Gastroesophageal sphincter (tissue), 3 donors: ENCODE measurements around the gene CRB3.

ENCODE experiments used
- POLR2AphosphoS5 ChIP-seq: sonication (generic); formaldehyde crosslinking; IDR thresholded peaks from one replicate; pipeline ENCODE4 v1.6.1; 2017; ENCODE audit warnings: antibody characterized with exemption
- TF ChIP-seq, protein P1 (sequence below), 4 experiments: fragments of 200-600 bp in 2 of 4; fragments of 450-650 bp in 2 of 4; sonication (generic) in 1 of 4; IDR thresholded peaks; one replicate each; pipeline ENCODE4 v1.5.1; 2017 to 2019; ENCODE audit warnings: antibody characterized with exemption in 4 of 4, mild to moderate bottlenecking in 2 of 4, moderate library complexity in 2 of 4

DNA sequence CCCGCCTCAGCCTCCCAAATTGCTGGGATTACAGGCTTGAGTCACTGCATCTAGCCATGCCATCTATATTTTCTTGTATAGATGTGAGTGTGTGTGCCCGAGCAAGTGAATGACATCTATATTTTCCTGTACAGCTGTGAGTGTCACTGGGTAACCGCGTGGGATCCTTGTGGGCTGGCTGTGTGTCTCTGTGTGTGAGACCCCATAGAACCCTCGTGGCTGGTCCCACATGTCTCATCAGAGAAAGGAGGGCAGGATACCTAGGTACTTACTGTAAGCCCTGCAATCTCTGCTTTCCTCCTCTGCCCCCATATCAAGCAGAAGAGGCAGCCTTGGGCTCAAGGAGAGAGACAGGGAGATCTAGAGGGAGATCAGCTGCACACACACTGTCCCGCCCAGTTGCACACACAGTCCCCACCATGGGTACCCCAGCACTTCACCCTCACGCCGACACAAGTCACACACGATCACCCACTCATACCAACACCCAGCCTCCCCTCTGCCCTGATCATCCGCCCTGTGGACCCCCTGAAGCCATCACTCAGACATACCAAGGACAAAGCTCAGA, 16.9 kb downstream of the CRB3 start:
- TF ChIP-seq, protein P1, sequence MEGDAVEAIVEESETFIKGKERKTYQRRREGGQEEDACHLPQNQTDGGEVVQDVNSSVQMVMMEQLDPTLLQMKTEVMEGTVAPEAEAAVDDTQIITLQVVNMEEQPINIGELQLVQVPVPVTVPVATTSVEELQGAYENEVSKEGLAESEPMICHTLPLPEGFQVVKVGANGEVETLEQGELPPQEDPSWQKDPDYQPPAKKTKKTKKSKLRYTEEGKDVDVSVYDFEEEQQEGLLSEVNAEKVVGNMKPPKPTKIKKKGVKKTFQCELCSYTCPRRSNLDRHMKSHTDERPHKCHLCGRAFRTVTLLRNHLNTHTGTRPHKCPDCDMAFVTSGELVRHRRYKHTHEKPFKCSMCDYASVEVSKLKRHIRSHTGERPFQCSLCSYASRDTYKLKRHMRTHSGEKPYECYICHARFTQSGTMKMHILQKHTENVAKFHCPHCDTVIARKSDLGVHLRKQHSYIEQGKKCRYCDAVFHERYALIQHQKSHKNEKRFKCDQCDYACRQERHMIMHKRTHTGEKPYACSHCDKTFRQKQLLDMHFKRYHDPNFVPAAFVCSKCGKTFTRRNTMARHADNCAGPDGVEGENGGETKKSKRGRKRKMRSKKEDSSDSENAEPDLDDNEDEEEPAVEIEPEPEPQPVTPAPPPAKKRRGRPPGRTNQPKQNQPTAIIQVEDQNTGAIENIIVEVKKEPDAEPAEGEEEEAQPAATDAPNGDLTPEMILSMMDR (IDR thresholded peaks at IDR 0.05): no peak
- TF ChIP-seq POLR2AphosphoS5: no peak
